SK-N-SH (cell line): ENCODE data around the gene SYNE2. TPM values are rescaled to one million over a fixed set of nuclear protein-coding genes. Genes with fewer than 3 reads are reported as not detected.

Experiments
- CTCF ChIA-PET: fragments of 300-600, 350-600 bp; formaldehyde crosslinking; extraction: SDS; loops from one replicate; lab custom pipeline; 2021; lab: Yijun Ruan, JAX
- POLR2A ChIA-PET: fragments of 350-600 bp; sonication (Branson Sonifier 250); formaldehyde crosslinking; extraction: SDS; loops from one replicate; lab custom pipeline; 2020; ENCODE audit warnings: antibody characterized with exemption, inconsistent platforms; lab: Yijun Ruan, JAX
- DNase-seq: peaks from one replicate; pipeline ENCODE4 v3.0.0; 2012
- H2AFZ ChIP-seq: fragments of 200-600 bp; sonication (generic); 2 replicates; pipeline ENCODE4 v1.8.1; 2016; ENCODE audit warnings: antibody characterized with exemption, mild to moderate bottlenecking, low read depth
- H3F3A ChIP-seq: fragments of 200-600 bp; sonication (generic); replicated peaks from 2 replicates; pipeline ENCODE3; 2016; ENCODE audit warnings: antibody characterized with exemption, mild to moderate bottlenecking; ENCODE audit not compliant: insufficient read depth
- H3K27ac ChIP-seq, 2 experiments: fragments of 200-500 bp in 1 of 2; fragments of 200-600 bp in 1 of 2; sonication (Bioruptor generic) in 1 of 2; sonication (generic), shearing (Covaris generic) in 1 of 2; 2 replicates each; pipeline versions ENCODE4 v1.5.1 to v1.6.1; 2014 to 2016; ENCODE audit warnings: low read depth in 2 of 2, inconsistent platforms in 1 of 2, low read length in 1 of 2, mild to moderate bottlenecking in 1 of 2, mixed read lengths in 1 of 2
- H3K27me3 ChIP-seq: fragments of 200-600 bp; sonication (generic), shearing (Covaris generic); 2 replicates; pipeline ENCODE4 v1.6.1; 2016; ENCODE audit warnings: mixed run types; ENCODE audit not compliant: insufficient read depth
- H3K36me3 ChIP-seq, 2 experiments: fragments of 200-500 bp in 1 of 2; fragments of 200-600 bp in 1 of 2; sonication (Bioruptor generic) in 1 of 2; sonication (generic) in 1 of 2; replicated peaks in 1 of 2; 2 replicates each; pipeline versions ENCODE3 to v1.5.1; 2014 to 2016; ENCODE audit warnings: low read length in 1 of 2, mild to moderate bottlenecking in 1 of 2; ENCODE audit not compliant: insufficient read depth in 2 of 2, control insufficient read depth in 1 of 2
- H3K4me1 ChIP-seq, 2 experiments: fragments of 200-500 bp in 1 of 2; fragments of 200-600 bp in 1 of 2; sonication (Bioruptor generic) in 1 of 2; sonication (generic), shearing (Covaris generic) in 1 of 2; 2 replicates each; pipeline versions ENCODE4 v1.5.1 to v1.6.1; 2014 to 2016; ENCODE audit warnings: low read depth in 1 of 2, low read length in 1 of 2, mixed run types in 1 of 2; ENCODE audit not compliant: insufficient read depth in 2 of 2, control insufficient read depth in 1 of 2
- H3K4me2 ChIP-seq: fragments of 200-600 bp; sonication (generic), shearing (Covaris generic); 2 replicates; pipeline ENCODE4 v1.6.1; 2017; ENCODE audit warnings: mixed run types
- H3K4me3 ChIP-seq, 2 experiments: fragments of 200-500 bp in 1 of 2; fragments of 200-600 bp in 1 of 2; sonication (Bioruptor generic) in 1 of 2; sonication (generic), shearing (Covaris generic) in 1 of 2; 2 replicates each; pipeline versions ENCODE4 v1.5.1 to v1.8.1; 2014 to 2016; ENCODE audit warnings: low read depth in 2 of 2, inconsistent platforms in 1 of 2, low read length in 1 of 2, mild to moderate bottlenecking in 1 of 2, mixed read lengths in 1 of 2, moderate library complexity in 1 of 2
- H3K79me2 ChIP-seq: fragments of 200-600 bp; sonication (generic); 2 replicates; pipeline ENCODE4 v1.8.1; 2017; ENCODE audit warnings: mild to moderate bottlenecking; ENCODE audit not compliant: insufficient read depth
- H3K9ac ChIP-seq: fragments of 200-600 bp; sonication (generic); 2 replicates; pipeline ENCODE4 v1.6.1; 2017; ENCODE audit warnings: mixed run types
- H3K9me2 ChIP-seq: fragments of 200-600 bp; sonication (generic); 2 replicates; pipeline ENCODE4 v1.6.1; 2017; ENCODE audit warnings: mixed run types
- H3K9me3 ChIP-seq: fragments of 200-600 bp; sonication (generic); 2 replicates; pipeline ENCODE4 v1.6.1; 2017; ENCODE audit warnings: mixed run types, mild to moderate bottlenecking, moderate library complexity
- H4K20me1 ChIP-seq: fragments of 200-600 bp; sonication (generic); 2 replicates; pipeline ENCODE4 v1.6.1; 2017; ENCODE audit warnings: mild to moderate bottlenecking, mixed run types; ENCODE audit not compliant: insufficient read depth
- CHD2 ChIP-seq: fragments of 150-350 bp; IDR thresholded peaks from 2 replicates; pipeline ENCODE4 v1.6.1; 2018; ENCODE audit warnings: low read length; ENCODE audit not compliant: partially characterized antibody
- EP300 ChIP-seq, 2 experiments: IDR thresholded peaks; 2 replicates each; pipeline versions ENCODE4 v1.4.0 to v1.6.1; 2012; ENCODE audit warnings: borderline replicate concordance in 1 of 2, low read depth in 1 of 2, low read length in 1 of 2
- EZH2phosphoT487 ChIP-seq: fragments of 200-600 bp; sonication (generic); IDR thresholded peaks from 2 replicates; pipeline ENCODE4 v1.6.1; 2017; ENCODE audit warnings: low read depth, mixed run types, mild to moderate bottlenecking, antibody characterized with exemption, moderate library complexity, borderline replicate concordance
- FOSL2 ChIP-seq: IDR thresholded peaks from 2 replicates; pipeline ENCODE4 v1.4.0; 2012; ENCODE audit warnings: low read depth, mild to moderate bottlenecking, moderate library complexity, borderline replicate concordance
- FOXM1 ChIP-seq: IDR thresholded peaks from 2 replicates; pipeline ENCODE4 v1.4.0; 2012; ENCODE audit warnings: low read depth, mild to moderate bottlenecking
- GABPA ChIP-seq: IDR thresholded peaks from 2 replicates; pipeline ENCODE4 v1.4.0; 2012; ENCODE audit warnings: low read depth, mild to moderate bottlenecking
- GATA2 ChIP-seq: sonication (generic); formaldehyde crosslinking; IDR thresholded peaks from 2 replicates; pipeline ENCODE4 v1.5.0; 2020; ENCODE audit warnings: mild to moderate bottlenecking, missing genetic modification reagents
- NRF1 ChIP-seq: IDR thresholded peaks from 2 replicates; pipeline ENCODE4 v1.6.1; 2012; ENCODE audit warnings: low read depth, mild to moderate bottlenecking, low read length
- RAD21 ChIP-seq: IDR thresholded peaks from 2 replicates; pipeline ENCODE4 v1.6.1; 2012; ENCODE audit warnings: mild to moderate bottlenecking, low read length
- SIN3A ChIP-seq: IDR thresholded peaks from 2 replicates; pipeline ENCODE4 v1.6.1; 2012; ENCODE audit warnings: low read depth, mild to moderate bottlenecking, low read length, moderate library complexity, borderline replicate concordance
- SMC3 ChIP-seq: IDR thresholded peaks from 2 replicates; pipeline ENCODE4 v1.6.1; 2012; ENCODE audit warnings: low read depth, low read length, improper control_type of control experiment
- TAF1 ChIP-seq: IDR thresholded peaks from 2 replicates; pipeline ENCODE4 v1.6.1; 2012; ENCODE audit warnings: low read depth, mild to moderate bottlenecking, low read length, moderate library complexity, borderline replicate concordance
- TCF12 ChIP-seq: IDR thresholded peaks from 2 replicates; pipeline ENCODE4 v1.4.0; 2012
- TEAD4 ChIP-seq: IDR thresholded peaks from 2 replicates; pipeline ENCODE4 v1.4.0; 2012; ENCODE audit warnings: mild to moderate bottlenecking, borderline replicate concordance; ENCODE audit not compliant: insufficient read depth
- WGBS: methylation state at CpG from one replicate; pipeline ENCODE4 v1.1.6; 2017; ENCODE audit warnings: low lambda C conversion rate; 5-methylcytosine and 5-hydroxymethylcytosine counted together
- polyA plus RNA-seq, 3 experiments: library from polyadenylated mRNA; depleted of rRNA; stranded (reverse); fragments of >200 nt; gene quantifications; 2 replicates each; pipeline ENCODE4 v1.2.3, GENCODE V29; 2012

Gene SYNE2
- polyA plus RNA-seq, 1 of the 3 experiments (the other 2 are of a cell fraction) = 7.1 TPM

DNA sequence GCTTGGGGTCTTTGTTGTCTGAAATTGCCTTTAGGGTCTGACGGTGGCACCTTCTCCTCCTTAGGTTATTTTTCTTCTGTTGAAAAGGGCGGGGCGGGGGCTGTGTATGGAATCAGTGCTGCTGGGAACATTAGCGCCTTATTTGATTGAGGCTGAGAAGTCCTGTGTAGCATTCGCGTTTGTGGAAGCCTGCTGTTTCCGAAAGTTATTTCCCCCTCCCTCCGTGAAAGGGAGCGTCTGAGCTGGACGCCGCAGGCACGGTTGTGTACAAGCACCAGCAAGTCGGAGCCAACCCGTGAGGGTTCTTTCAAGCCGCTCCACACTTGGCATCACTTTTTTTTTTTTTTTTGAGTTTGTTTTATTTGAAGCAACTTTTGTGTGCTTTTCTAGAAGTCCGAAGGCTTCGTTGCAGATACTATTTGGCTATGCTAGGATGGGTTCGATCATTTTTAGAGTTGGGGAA is 1.1 kb downstream of the SYNE2 start:
- TF ChIP-seq TAF1 (no peak), EZH2phosphoT487 (no peak), TCF12 (no peak), CHD2 (no peak)
- no peaks in the 10 kb centered on the region for H3K27me3 ChIP-seq
- peak overlapping the region; percentile 76 for H3K9ac ChIP-seq
- peak; percentile 60 for DNase-seq
- H3F3A ChIP-seq = no peaks in the 10 kb centered on the region
- no peaks in the 10 kb centered on the region for H4K20me1 ChIP-seq
- no peaks in the 10 kb centered on the region for H3K36me3 ChIP-seq
- H3K9me3 ChIP-seq = no peaks in the 10 kb centered on the region
- ChIA-PET POLR2A (no interaction called here), CTCF (interaction anchor here (0.6 to 3.1 kb wide), 3 partner anchors 15 to 54 kb away, joined by 3 to 13 read pairs (median 4); no protein-coding TSS in a partner anchor)
- WGBS = under 1% methylated on average over 17 of the region's 18 CpGs
- peaks cover 4 to 22% of the 10 kb centered on the region in 2 experiments; a peak in 3 of 4 replicates for H3K4me1 ChIP-seq
- peaks cover 23% of the 10 kb centered on the region for H3K79me2 ChIP-seq
- peak overlapping the region; percentile 95 for H2AFZ ChIP-seq
- peak overlapping the region; percentile 67 to 80; a peak in 3 of 4 replicates for H3K27ac ChIP-seq
- no peaks in the 10 kb centered on the region for H3K9me2 ChIP-seq
- H3K4me2 ChIP-seq = peak overlapping the region; percentile 74
- H3K4me3 ChIP-seq = peak overlapping the region; percentile 80 to 83

DNA sequence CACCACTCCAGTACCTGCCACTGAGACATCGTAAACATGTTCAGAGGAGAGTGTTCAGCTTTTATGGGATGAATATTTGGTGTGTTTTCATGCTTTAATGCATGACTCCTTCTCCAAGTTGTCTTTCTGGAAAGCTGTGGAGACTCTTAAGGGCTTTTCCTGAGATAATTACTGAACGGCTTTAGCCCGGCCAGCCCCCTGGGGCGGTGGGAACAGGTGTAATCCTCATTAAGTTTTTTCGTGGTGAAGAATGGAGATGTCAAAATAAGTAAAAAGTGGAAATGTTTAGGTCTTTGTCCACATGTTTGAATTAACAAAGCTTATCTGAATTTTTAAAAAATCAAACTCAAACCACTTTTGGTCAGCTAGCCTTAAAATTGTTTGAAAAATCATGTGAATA is 1.5 kb downstream of the SYNE2 start:
- H3K9ac ChIP-seq = peak overlapping the region; percentile 76; the same call in 1 of the 2 replicates
- H3F3A ChIP-seq = no peaks in the 10 kb centered on the region
- ChIA-PET POLR2A (no interaction called here), CTCF (interaction anchor here (0.7 to 0.8 kb wide), 2 partner anchors 54 to 156 kb away, joined by 3 read pairs; no protein-coding TSS in a partner anchor)
- H3K27me3 ChIP-seq = no peaks in the 10 kb centered on the region
- DNase-seq = no peak
- peak overlapping the region; percentile 95; the same call in 1 of the 2 replicates for H2AFZ ChIP-seq
- peaks cover 27% of the 10 kb centered on the region for H3K79me2 ChIP-seq
- H3K27ac ChIP-seq = no peak overlapping the region
- peaks cover 4 to 22% of the 10 kb centered on the region in 2 experiments; a peak in 3 of 4 replicates for H3K4me1 ChIP-seq
- H4K20me1 ChIP-seq = no peaks in the 10 kb centered on the region
- no peak for TF ChIP-seq TAF1
- no peak for TF ChIP-seq RAD21
- no peak for TF ChIP-seq FOXM1
- no peak for TF ChIP-seq SIN3A
- no peak for TF ChIP-seq GABPA
- TF ChIP-seq TEAD4 = no peak
- TF ChIP-seq SMC3 = no peak
- TF ChIP-seq EP300 (IDR thresholded peaks at IDR 0.05; ENCODE audit: borderline replicate concordance in 1 of 2, low read depth in 1 of 2, low read length in 1 of 2) = no peak
- TF ChIP-seq GATA2 (CRISPR knock-in tag) = no peak
- 29% methylated on average over 5 of the region's 5 CpGs for WGBS
- peak overlapping the region; percentile 80 to 83 for H3K4me3 ChIP-seq
- peak overlapping the region; percentile 74 for H3K4me2 ChIP-seq
- H3K9me3 ChIP-seq = no peaks in the 10 kb centered on the region
- no peaks in the 10 kb centered on the region for H3K36me3 ChIP-seq
- no peaks in the 10 kb centered on the region for H3K9me2 ChIP-seq

DNA sequence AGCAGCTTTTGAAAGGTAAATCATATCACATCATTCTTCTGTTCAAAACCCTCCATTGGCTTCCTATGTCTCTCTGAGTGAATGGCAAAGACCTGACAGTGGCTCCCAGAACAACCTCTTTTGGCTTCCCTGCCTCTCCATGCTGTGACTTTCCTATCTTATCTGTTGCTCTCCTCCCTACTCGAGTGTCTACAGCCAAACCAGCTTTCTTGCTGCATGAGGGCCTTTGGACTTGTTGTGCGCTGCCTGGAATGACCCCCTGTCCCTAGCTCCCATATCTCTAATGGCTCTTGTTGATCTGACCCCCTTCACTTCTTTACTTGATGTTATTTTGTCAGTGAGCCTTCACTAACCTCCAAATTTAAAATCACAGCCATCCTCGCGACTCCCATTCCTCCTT is 2.5 kb downstream of the SYNE2 start:
- no peaks in the 10 kb centered on the region for H3K9me2 ChIP-seq
- H3K79me2 ChIP-seq = peaks cover 27% of the 10 kb centered on the region
- H3K27ac ChIP-seq = no peak overlapping the region
- H3F3A ChIP-seq = no peaks in the 10 kb centered on the region
- no peaks in the 10 kb centered on the region for H3K36me3 ChIP-seq
- H3K4me1 ChIP-seq = peaks cover 4 to 24% of the 10 kb centered on the region in 2 experiments; a peak in 3 of 4 replicates
- H3K9ac ChIP-seq = no peak overlapping the region
- no peaks in the 10 kb centered on the region for H3K9me3 ChIP-seq
- ChIA-PET CTCF (interaction anchor here (1.0 kb wide), 1 partner anchor 14 kb away, joined by 4 read pairs; no protein-coding TSS in a partner anchor), POLR2A (no interaction called here)
- no peaks in the 10 kb centered on the region for H4K20me1 ChIP-seq
- no peaks in the 10 kb centered on the region for H3K27me3 ChIP-seq
- no peak for TF ChIP-seq FOSL2
- no peak for TF ChIP-seq NRF1
- H3K4me2 ChIP-seq = no peak overlapping the region
- 80% methylated on average over 4 of the region's 4 CpGs for WGBS
- no peak overlapping the region for H3K4me3 ChIP-seq
- no peak for DNase-seq
- H2AFZ ChIP-seq = no peak overlapping the region
